HG02885 (cell line): ENCODE results near the gene HAGHL.
"Not testable (repeated sequence)": the region's sequence is repeated elsewhere in the genome, so short reads cannot be mapped to it uniquely, and the experiment has no call there.

Experiments used
- ATAC-seq: cut with Tn5 transposase; IDR thresholded peaks from one replicate; pipeline ENCODE4 v1.9.1; 2021; ENCODE audit warnings: mild to moderate bottlenecking; ENCODE audit not compliant: unreplicated experiment, poor library complexity

HAGHL gene

GRCh38 chr16:747978-748746 lies 21.3 kb downstream of the HAGHL start:
- ATAC-seq: no peak

GRCh38 chr16:749010-749409 lies 22.1 kb downstream of the HAGHL start:
- ATAC-seq: no peak

- no peak for ATAC-seq
These were observed 23.6 kb downstream of the HAGHL start for GRCh38 chr16:750485-750884.

DNA sequence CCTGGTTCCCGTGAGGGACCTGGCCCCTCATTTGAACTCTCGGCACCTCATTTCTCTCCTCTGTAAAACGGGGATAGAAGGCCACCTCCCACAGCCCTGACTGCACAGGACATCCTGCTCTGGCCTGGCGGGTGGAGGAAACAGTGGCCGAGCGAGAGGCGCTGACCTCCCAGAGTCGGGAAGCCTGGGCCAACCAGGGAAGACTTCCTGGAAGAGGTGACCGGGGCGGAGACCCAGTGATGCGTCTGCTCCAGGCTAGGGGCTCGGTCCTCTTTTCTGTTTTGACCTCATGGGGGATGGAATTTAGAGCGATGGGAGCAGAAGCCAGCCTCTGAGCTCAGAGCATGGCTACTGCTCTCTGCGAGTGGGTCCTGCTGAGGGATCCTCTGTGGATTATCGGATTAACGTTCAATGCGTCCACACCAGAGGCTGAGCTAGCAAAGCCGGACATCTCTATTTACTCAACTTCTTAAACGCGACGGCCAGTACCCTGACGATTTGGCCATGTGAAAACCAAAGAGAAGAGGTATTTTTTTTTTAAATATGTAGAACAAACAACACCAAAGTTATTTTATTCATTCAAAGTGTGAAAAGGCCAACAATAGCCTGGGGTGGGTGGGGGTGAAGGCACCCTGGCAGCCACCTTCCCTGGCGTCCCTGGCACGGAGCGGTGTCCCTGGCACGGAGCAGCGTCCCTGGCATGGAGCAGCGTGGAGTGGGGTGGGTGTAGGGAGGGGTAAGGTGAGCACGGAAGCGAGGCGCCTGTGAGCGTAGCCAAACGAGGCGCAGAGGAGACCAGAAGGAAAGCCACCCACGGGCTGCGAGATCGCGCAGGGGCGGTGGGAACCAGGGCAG lies 24.5 kb downstream of the HAGHL start:
- no peak for ATAC-seq

- no peak for ATAC-seq
These were observed 25.1 kb downstream of the HAGHL start for GRCh38 chr16:752007-752312.

- ATAC-seq: not testable (repeated sequence)
These were observed 27.3 kb downstream of the HAGHL start for GRCh38 chr16:754121-754607.

- no peak for ATAC-seq
These were observed 27.8 kb downstream of the HAGHL start for GRCh38 chr16:754656-755055.

GRCh38 chr16:756428-756827 lies 29.5 kb downstream of the HAGHL start:
- no peak for ATAC-seq

DNA sequence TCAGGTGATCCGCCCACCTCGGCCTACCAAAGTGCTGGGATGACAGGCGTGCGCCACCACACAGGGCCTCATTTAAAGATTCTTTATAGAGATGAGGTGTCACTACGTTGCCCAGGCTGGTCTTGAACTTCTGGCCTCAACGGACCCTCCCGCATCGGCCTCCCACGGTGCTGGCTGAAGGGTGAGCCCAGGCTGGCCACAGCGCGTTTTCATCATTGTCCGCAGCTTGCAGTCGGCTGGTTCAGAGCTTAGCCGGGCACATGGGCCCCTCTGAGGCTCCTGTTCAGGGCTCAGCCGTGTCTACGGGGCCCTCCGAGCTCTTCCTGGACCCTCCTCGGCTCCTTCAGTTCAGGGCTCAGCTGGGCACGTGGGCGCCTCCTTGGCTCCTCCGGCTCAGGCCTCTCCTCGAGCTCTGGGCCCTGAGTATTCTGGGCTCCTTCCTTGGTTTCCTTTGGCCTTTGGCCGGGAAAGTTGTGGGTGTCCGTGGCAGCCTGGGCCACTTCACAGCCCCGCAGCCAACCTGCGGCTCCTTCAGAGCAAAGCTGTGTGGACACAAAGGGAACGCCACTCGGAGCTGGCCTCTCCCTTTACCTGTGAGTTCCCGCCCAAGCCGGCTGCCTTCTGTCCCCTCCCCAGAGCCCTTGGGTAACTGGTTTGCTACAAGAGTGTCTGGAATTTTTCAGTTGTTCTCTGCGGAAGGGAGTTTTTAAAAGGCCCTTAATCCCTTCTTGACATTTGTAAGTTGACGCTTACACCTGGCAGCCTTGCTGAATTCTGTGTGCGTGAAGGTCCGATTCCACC lies 32.4 kb downstream of the HAGHL start:
- ATAC-seq: no peak

DNA sequence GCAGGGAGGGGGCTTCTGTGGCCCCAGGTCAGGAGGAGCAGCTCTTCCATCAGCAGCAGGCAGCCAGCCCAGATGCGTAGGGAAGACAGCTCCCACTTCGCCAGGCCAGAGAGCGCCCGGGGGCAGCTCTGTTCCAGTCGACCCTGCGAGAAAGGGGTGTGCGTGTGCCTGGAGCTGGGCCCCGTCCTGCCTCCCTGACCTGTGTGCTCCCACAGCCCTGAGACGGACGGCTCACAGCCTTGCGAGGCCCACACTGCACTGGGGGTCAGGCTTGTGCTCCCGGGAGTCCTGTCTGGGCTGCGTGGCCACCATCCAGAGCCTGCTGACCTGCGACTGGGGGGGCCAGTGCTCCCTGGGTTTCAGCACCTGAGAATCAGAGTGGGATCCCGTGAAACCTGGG lies 33.2 kb downstream of the HAGHL start:
- ATAC-seq: no peak

- no peak for ATAC-seq
These were observed 33.8 kb downstream of the HAGHL start, which contains the start of gene MSLN for GRCh38 chr16:760545-761343. TSS of gene MSLN (plus strand) at chr16:760734. CDS start at chr16:762681, 1,947 bp downstream.

GRCh38 chr16:761625-762513 lies 35.0 kb downstream of the HAGHL start:
- ATAC-seq: no peak

GRCh38 chr16:762595-763268 lies 35.8 kb downstream of the HAGHL start:
- no peak for ATAC-seq

- no peak for ATAC-seq
These were observed 36.7 kb downstream of the HAGHL start for GRCh38 chr16:763369-764183.

DNA sequence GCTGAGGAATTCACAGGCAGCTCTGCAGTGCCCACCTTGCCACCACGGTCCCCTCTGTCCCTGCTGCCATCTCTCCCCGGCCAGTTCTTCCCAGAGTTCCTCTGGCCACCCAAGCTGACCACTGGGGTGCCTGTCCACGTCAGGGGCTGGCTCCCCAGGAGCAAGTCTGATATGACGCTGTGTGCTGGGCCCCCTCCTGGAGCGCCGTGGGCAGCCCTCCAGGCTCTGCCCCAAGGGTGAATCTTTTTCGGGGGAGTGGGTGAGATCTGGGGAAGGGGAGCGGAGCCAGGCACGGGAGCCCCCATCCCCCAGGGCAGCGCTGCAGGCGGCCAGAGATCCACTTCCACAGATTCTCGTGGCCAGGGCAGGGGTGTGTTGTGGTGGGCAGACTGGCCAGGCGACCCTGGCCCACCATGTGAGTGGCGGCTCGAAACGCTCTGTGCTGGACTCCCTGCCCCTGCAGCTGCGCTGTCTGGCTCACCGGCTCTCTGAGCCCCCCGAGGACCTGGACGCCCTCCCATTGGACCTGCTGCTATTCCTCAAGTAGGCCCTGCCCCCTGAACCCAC lies 37.4 kb downstream of the HAGHL start:
- ATAC-seq: no peak

GRCh38 chr16:764848-765487 lies 38.1 kb downstream of the HAGHL start:
- no peak for ATAC-seq

DNA sequence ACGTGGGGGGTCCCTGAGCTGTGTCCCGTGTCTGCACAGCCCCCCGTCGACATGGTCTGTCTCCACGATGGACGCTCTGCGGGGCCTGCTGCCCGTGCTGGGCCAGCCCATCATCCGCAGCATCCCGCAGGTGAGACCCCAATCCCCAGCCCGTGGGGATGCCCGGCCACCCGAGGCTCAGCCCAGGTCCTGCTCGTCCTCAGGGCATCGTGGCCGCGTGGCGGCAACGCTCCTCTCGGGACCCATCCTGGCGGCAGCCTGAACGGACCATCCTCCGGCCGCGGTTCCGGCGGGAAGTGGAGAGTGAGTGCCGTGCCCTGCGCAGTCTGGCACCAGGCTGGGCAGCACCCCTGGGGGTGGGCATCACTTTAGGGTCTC lies 38.6 kb downstream of the HAGHL start:
- no peak for ATAC-seq
